Neural cell (in vitro differentiated cells): ENCODE results near the gene REV3L.

Source experiments
- CTCF ChIP-seq: fragments of 450-650 bp; IDR thresholded peaks from 2 replicates; pipeline ENCODE4 v1.5.1; 2014; ENCODE audit warnings: antibody characterized with exemption, mild to moderate bottlenecking, moderate library complexity; ENCODE audit not compliant: poor library complexity, severe bottlenecking
- POLR2AphosphoS5 ChIP-seq: IDR thresholded peaks from 2 replicates; pipeline ENCODE4 v1.6.1; 2012
- RAD21 ChIP-seq: fragments of 450-650 bp; conservative IDR thresholded peaks from 2 replicates; pipeline ENCODE4 v1.6.1; 2014; ENCODE audit warnings: antibody characterized with exemption, mild to moderate bottlenecking, moderate library complexity
- SMC3 ChIP-seq: fragments of 450-650 bp; conservative IDR thresholded peaks from 2 replicates; pipeline ENCODE4 v1.6.1; 2014; ENCODE audit warnings: antibody characterized with exemption, mild to moderate bottlenecking, moderate library complexity; ENCODE audit not compliant: poor library complexity

- TF ChIP-seq CTCF (no peak), SMC3 (no peak), RAD21 (no peak), POLR2AphosphoS5 (no peak)
These were observed 191.4 kb downstream of the REV3L start for GRCh38 chr6:111291336-111292259.
